NOMO-1 treated with dmso at 0.1 percent for 144 hours (cell line): ENCODE measurements around the gene TGM1.
"Not testable (repeated sequence)": the region's sequence is repeated elsewhere in the genome, so short reads cannot be mapped to it uniquely, and the experiment has no call there.

Experiments
- DNase-seq: peaks from one replicate; lab custom pipeline; 2025; ENCODE audit not compliant: unreplicated experiment; lab: John Stamatoyannopoulos, UW

The TGM1 gene

DNA sequence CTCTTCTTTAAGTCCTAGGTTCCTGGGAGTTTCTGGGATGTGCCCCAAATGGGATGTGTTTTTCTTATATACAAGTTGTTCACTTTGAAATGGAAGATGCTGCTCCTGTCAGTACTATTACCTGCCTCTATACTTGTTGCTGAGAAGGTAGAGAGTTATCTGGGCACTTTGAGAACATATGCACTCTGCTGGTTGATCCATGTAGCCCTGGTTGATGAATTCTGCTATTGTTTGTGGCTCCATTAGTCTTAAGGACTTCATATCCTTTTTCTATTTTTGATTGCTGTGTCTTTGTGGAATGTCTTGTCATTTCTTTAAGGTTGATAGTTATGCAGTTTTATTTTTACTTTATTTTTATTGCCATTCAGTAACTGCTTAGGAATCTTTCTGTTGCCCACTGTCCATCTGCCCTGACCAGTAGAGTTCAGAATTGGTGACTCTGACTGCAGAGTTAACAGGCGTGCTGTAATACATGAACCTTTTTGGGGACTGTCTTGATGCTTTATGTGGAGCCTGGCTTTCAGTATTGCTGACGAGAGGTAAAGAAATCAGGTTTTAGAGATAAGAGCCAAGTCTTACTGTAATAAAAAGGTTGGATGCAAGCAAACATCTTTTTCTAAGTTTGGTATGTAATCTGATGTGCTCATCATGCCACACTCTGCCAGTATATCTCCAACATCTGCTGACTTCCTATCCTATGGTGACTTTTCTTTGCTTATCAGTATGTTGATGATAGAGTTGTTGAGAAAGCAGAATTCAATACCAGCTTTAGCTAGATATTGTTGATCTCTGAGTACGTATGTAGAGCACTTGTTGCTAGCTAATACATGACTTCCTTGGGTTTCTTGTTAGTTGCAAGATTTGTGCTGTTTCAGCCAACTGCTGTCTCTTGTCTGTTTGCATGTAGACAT, 28.6 kb downstream of the TGM1 start:
- no peak for DNase-seq

DNA sequence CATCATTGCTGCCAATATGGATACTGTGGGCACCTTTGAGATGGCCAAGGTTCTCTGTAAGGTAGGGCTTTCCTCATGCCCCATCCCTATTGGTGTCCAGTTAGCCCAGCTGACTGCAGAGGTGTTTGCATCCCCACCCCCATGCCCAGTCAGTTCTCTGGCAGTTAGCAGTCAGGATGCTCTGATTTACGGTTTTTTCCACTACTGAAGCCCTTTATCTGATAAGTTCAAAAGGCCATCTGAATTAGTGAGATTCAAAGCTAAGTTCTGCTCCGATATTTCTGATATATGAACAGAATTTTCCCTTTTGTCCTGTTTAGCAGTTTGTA, 29.5 kb downstream of the TGM1 start:
- DNase-seq = no peak

DNA sequence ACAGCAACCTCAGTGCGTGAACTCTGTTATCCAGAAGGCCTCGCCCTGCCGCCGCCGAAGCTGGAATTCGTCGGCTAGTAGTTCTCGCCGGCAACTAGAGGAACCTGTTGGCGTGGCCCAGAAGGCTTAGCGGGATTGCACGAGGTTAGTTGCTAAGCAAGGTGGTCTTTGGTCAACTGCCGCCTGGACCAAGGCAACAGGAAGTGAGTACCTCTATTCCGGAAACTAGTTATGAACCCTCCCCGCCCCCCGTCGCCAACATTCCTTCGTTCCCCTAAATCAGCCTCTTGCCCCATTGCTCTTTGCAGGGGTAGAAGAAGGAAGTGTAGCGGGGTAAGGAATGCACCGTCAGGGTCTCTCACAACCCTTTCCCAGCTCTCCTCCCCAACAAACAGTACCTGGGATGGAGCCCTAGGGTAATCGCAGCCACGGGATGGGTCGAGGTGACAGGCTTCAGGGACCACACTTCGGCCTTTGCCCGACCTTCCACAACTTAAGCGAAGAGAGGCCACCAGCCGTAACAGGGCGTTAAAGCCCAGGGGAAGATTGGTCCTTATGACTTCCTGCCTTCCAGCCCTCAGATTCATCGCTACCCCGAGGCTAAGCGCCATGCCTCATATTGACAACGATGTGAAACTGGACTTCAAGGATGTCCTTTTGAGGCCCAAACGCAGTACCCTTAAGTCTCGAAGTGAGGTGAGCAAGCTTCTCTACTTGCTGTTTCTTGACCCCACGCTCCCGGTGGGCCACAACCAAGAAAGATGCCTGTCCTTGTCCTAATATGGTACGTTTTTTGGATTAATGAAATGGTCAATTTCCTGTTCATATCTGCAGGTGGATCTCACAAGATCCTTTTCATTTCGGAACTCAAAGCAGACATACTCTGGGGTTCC, 30.1 kb downstream of the TGM1 start, which contains the start of gene GMPR2:
Gene GMPR2 (plus strand): TSS at position 285 of the 893 bp plus-strand sequence. CDS start 325 bp downstream, at position 610.
- DNase-seq = no peak

DNA sequence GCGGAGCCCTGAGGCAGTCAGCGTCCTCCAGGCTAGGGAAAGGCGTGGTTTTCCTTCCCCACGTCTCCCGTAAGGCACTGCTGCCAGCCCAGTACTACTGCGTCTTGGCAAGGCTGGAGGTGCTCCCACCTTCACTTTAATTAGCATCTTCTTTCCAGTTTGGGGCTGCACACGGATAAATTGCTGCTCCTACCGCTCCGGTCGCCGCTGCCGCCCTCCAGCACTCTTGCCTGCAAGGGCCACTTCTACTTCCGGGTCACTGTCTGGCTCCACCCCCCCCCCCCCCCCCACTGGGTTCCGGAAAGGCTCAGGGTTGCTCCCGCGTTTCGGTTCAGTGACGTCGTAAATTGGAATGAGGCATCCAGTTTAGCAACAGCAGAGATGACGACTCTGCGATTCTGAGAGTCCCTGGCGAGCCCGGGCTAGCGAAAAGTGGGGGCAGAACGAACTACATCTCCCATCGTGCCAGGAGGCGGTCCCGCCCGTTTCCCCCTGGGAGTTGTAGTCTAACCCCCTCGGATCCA, 30.8 kb downstream of the TGM1 start, which contains the start of gene NEDD8:
Gene NEDD8 (minus strand): TSS at position 247 of the 524 bp plus-strand sequence. CDS start 100 bp downstream, at position 147.
- DNase-seq = peak; percentile 91

DNA sequence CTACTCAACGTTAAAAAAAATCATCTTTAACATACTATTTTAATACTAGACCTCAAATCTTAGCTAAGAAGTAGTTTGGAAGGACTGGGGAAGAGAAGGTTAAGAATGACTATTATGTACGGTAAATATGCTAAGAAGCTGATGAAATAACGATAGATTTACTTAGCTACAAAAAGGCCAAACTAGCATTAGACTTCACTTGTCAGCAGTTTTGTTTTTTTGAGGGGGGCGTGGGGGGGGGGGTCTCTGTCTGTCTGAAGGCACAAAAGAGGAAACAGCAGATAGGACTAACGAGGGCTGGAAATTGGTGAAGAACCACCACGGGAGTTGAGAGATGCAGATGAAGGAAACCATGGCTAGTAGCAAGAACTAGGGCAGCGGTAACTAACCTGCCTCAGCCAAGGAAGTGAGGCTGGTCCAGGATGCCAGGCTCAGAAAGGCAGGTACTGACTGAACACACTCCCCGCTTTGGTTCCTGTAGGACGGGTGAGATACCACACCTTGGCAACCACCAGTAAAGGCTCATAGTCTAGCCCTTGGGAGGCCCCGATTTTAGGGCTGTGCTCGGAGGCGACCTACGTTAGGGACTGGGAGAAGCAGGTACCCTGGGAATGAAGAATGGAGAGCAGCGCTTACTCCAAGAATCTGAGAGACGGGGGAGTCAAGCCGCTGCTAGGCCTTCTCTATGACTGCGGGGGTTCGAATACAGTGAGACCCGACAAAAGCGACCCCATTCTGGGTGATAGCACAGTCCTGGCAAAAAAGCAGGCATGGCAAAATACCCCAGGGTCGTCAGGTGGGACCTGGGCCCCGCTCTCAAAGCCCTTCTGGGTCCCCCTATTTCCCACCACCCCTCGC, 31.5 kb downstream of the TGM1 start:
- DNase-seq = no peak

DNA sequence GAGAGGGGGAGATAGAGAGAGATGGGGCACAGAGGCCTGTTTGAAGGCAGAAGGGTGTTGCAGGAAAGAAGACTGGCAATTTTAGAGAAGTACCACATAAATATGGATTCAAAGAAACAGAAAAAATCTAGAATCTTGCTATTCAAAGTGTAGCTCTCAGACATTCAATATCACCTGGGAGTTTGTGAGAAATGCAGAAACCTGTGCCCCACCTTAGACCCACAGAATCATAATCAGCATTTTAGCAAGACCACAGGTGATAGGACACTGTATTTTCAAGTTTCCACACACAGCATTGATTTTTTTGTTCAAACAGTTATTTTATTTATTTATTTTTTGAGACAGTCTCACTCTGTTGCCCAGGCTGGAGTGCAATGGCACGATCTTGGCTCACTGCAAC, 34.1 kb downstream of the TGM1 start:
- no peak for DNase-seq

DNA sequence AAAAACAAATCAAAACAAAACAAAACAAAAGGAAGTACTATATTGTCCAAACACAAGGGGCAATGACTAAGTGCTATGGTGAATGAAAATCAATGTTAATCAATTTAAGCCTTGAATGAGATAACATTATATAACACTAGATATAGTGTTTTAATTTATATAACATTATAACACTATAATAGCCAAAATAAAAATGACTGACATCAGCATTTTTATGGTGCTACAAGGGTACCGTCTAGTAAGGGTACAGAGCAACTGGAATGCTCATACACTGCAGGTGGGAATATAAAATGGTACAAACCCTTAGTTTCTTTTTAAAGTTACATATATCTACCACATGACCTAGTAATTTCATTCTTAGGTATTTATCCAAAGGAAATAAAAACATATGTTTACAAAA, 36.5 kb downstream of the TGM1 start:
- no peak for DNase-seq

DNA sequence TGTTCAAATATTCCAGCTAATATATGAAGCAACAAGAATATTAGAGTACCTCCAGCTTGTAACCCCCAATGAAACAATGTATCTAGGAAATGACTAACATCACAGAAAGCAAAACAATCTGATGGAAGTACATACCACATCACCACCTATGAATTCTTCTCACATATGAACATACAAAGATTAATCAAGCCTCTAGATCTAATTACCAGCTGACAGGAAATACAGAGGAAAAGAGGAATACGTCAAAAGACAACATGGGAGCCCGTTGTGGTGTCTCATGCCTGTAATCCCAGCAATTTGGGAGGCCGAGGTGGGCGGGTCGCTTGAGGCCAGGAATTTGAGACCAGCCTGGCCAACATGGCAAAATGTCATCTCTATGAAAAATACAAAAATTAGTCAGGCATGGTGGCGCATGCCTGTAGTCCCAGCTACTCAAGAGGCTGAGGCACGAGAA, 38.3 kb downstream of the TGM1 start:
- DNase-seq = no peak

DNA sequence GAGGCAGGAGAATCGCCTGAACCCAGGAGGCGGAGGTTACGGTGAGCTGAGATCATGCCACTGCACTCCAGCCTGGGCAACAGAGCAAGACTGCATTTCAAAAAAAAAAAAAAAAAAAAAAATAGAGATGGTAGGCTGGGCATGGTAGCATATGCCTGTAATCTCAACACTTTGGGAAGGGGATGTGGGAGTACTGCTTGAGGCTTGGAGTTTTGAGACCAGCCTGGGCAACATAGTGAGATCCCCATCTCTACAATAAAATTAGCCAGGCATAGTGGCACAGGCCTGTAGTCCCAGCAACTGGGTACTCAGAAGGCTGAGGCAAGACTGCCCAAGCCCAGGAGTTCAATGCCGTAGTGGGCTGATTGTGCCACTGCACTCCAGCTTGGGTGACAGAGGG, 40.0 kb downstream of the TGM1 start:
- not testable (repeated sequence) for DNase-seq

DNA sequence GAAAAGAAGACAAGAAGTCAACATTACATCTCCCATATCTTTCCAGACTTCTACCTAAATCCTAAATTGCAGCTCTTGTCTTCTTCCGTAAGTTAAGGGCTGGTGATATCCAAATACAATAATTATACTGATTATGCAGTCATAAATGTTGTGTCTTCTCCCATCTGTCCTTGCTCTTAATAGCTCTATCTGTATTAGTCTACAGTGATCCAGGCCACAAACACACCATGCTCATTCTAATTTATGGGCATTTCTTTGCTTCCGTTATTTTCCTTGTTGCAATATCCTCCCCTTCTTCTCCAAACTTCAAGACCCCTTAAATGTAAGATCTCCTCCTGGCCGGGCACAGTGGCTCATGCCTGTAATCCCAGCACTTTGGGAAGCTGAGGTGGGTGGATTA, 43.5 kb downstream of the TGM1 start:
- DNase-seq = no peak

DNA sequence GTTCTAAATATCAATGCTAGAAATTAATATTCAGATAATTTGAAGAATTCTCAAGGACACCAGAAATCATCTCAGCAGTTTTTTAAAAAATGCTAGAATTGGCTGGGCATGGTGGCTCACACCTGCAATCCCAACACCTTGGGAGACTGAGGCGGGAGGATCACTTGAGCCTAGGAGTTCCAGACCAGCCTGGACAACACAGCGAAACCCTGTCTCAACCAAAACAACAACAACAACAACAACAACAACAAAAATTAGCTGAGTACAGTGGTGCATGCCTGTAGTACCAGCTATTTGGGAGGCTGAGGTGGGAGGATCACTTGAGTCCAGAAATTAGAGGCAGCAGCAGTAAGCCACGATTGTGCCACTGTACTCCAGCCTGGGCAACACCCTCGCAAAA, 43.9 kb downstream of the TGM1 start:
- no peak for DNase-seq

DNA sequence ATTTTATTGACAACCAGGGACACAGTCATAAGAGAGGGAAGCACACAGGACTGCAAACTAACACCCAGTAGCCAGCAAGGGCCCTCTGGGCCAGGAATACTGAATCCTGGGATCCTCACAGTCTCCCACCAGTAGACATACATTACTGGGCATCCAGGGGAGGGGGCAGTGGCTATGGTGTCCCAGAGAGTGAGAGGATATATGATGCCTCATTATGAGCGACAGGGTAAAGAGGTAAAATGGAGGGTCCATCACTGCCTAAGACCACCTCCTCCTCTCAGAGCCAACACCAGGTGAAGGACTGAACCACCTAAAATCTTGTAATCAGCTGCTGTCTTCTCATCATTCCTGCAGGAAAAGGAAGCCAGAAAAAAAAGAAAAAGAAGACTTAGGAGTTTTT, 46.1 kb downstream of the TGM1 start:
- not testable (repeated sequence) for DNase-seq

DNA sequence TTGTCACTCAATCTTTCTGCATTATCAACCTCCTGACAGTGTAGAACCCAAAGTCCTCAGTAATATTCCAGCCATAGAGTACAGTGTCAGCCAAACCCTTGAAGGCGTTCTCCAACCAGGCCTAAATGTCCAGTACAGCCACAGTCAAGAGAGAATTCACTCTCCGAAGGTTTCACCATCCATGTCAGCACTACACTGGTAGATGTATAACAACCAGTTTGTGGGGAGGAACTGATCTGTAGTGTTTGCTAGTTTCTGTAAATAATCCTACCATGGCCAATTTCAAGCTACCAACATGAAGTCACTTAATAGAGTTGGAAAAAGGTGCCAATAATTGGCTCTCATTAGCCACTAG, 46.7 kb downstream of the TGM1 start:
- no peak for DNase-seq

DNA sequence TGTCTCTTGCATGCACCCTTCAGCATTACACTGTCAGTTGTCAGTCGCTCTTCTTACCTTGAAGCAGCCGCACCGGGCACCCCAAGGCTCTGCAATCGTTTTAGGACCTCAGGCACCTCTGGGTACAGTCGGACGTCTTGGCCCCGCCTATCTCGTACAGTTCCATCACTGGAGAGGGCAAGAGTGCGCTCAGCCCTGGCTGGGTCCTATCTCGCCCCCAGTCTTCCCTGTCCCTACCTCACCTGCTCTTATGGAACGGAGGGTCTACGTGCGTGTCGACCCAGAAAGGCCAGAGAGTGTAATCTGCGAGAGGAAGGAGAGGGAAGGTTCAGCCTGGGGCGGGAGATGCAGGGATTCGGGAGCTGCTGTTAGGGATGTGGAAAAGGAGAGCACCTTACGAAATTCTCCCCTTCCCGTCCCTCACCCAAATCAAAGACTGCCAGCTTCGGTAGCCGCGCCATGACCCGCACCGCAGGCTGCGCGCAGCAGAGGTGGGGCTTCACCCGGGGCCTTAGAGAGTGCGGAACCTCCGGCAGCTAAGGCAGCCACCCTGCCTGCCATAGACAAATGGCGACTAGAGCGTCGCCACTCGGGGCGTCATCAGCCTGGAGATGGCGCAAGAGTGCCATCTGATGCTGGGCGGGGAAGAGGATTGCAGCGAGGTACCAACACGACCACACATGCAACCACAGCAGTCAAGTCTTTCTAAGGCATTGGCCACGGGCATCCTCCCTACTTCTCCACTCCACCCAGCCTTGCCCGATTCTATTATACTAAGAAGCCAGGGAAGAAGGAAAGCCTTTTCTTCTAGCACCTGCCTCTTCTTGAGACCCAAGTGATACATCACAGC, 47.3 kb downstream of the TGM1 start, which contains the start of gene MDP1:
Gene MDP1 (minus strand): TSS at position 572 of the 850 bp plus-strand sequence. CDS start 111 bp downstream, at position 461.
- peak; percentile 88 for DNase-seq

DNA sequence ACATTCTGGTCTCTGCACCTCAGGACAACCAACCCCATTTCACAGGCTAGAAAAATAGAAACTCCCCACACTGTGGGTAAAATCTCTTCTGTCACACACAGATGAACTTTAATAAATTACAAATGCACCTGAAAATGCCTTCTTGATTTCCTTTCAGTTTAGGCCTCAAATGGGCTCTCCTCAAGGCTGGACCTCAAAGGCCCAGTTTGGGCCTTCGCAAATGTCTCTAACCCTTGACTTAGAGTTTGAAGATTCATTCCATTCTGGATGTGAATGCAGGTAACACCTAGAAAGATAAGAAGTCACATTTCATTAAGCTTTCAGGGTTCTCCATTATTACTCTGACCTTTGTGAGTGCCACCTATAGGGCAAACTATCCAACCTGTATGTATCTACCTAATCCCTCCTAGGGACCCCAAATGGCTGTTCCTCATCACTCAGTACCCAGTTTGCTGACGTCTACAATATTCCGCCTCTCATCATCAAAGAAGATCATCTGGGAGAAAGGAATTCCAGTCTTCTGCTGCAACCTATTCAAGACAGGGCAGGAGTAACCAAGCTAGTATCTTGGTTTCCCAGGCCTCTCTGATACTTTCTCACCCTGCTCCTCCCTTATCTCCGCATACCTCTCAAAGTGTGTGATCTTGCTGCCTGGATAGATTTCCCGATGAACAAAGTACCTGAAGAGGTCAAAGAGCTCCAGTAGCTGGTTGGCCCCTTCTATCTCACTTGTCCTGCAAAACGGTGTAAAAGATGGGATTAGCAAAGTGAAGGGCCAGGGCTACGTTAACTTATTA, 48.9 kb downstream of the TGM1 start:
- DNase-seq = no peak

DNA sequence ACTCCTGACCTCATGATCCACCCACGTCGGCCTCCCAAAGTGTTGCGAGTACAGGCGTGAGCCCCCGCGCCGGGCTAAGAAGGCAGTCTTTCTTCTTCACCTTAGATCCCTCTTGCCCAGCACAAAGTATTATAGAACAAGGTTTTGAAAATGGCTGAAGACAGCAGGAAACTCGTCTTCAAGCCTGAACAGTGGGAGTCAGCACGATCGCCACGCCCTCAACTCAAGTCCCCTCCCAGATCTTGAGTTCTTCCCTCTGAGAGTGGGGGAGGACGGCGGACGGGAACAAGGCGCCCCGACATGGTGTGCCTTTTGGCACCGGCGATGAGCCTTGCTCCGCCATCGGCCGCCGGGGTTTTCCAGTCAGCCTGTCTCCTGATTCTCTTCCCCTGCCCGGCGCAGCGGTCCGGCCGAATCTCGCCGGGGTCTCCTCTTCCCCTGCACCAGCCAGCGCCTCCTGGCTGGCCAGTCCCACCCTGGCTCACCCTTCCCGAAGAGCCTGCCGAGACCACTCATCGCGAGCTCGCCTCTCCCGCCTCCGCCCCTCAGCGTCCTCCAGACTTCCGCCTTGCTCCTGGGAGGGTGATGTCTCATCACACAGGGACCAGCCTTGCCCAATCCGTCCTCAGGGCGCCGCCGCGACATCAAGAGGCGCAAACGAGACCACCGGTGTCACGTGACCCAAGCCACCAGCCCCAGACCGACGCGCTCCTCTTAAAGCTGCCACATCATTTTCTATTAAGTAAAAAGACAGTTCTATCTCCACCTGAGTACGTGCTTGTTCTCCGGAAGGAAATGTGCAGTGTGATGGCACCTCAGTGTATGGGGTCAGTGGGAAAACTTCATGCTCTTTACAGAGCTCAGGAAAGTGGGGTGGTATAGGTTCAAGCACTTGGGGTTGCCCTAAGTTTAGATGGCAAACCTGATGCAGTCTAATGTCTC, 49.8 kb downstream of the TGM1 start, which contains the start of gene CHMP4A:
Gene CHMP4A (minus strand): TSS at position 565 of the 942 bp plus-strand sequence. CDS start 49 bp downstream, at position 516.
- peak; percentile 95 for DNase-seq

DNA sequence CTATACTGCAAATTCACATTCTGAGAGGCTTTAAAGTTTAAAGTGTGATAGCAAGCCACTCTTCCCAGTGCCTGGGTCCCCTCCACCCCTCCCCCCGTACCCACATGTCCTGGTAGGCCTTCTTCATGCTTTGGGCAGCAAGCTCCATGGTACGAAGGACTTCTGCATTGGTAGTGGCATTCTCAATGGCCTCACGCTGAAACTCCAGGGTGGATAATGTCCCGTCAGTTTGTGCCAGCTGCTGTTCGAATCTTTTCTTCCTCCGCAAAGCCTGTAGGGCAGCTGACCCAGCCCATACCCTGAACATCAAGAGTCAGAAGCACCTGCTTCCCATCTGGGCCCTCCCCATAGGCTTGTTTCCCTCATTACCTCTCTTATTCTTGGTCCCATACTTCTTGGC, 51.7 kb downstream of the TGM1 start:
- DNase-seq = no peak
